Measurements from ENCODE around the gene CAMK1D.

CAMK1D gene

GRCh38 chr10:12499076-12499986 lies 150.0 kb downstream of the CAMK1D start:
- no peak for DNase-seq

GRCh38 chr10:12500381-12501303 lies 151.3 kb downstream of the CAMK1D start:
- no peak for DNase-seq

GRCh38 chr10:12501324-12501723 lies 152.0 kb downstream of the CAMK1D start:
- no peak for DNase-seq

- DNase-seq = no peak
Observed at GRCh38 chr10:12501841-12502525, 152.6 kb downstream of the CAMK1D start.

GRCh38 chr10:12502526-12503274 lies 153.4 kb downstream of the CAMK1D start:
- no peak for DNase-seq

- no peak for DNase-seq
Observed at GRCh38 chr10:12503311-12503710, 154.0 kb downstream of the CAMK1D start.

GRCh38 chr10:12504176-12504575 lies 154.8 kb downstream of the CAMK1D start:
- DNase-seq = no peak

GRCh38 chr10:12504628-12505027 lies 155.3 kb downstream of the CAMK1D start:
- no peak for DNase-seq

GRCh38 chr10:12505683-12506082 lies 156.3 kb downstream of the CAMK1D start:
- no peak for DNase-seq

GRCh38 chr10:12507165-12507850 lies 158.0 kb downstream of the CAMK1D start:
- no peak for DNase-seq

GRCh38 chr10:12508165-12508564 lies 158.8 kb downstream of the CAMK1D start:
- no peak for DNase-seq

- no peak for DNase-seq
Observed at GRCh38 chr10:12509016-12509793, 159.9 kb downstream of the CAMK1D start.

GRCh38 chr10:12509794-12510100 lies 160.4 kb downstream of the CAMK1D start:
- no peak for DNase-seq

GRCh38 chr10:12510501-12510941 lies 161.2 kb downstream of the CAMK1D start:
- no peak for DNase-seq

GRCh38 chr10:12510984-12511383 lies 161.6 kb downstream of the CAMK1D start:
- no peak for DNase-seq

- DNase-seq = no peak
Observed at GRCh38 chr10:12511651-12512050, 162.3 kb downstream of the CAMK1D start.

- DNase-seq = no peak
Observed at GRCh38 chr10:12512332-12513002, 163.1 kb downstream of the CAMK1D start.

- no peak for DNase-seq
Observed at GRCh38 chr10:12513003-12513365, 163.6 kb downstream of the CAMK1D start.

- no peak for DNase-seq
Observed at GRCh38 chr10:12513775-12514673, 164.7 kb downstream of the CAMK1D start.
